Chondrocyte (in vitro differentiated cells): ENCODE measurements around the gene OR2AK2. TPM values are rescaled to one million over a fixed set of nuclear protein-coding genes. Genes with fewer than 3 reads are reported as not detected.

Source experiments
- DNase-seq: peaks from one replicate; pipeline ENCODE4 v3.0.0; 2021; ENCODE audit warnings: mixed read lengths, low spot score
- H3K27ac Mint-ChIP-seq: one replicate; pipeline ENCODE4 v1.8.0; 2021; ENCODE audit warnings: mild to moderate bottlenecking, moderate library complexity, mixed read lengths; ENCODE audit not compliant: unreplicated experiment
- H3K27me3 Mint-ChIP-seq: 2 replicates; pipeline ENCODE4 v1.8.0; 2021; ENCODE audit warnings: low read depth, mixed read lengths
- H3K36me3 Mint-ChIP-seq: 2 replicates; pipeline ENCODE4 v1.8.0; 2021; ENCODE audit warnings: low read depth, mixed read lengths
- H3K4me1 Mint-ChIP-seq: 2 replicates; pipeline ENCODE4 v1.8.0; 2021; ENCODE audit warnings: low read depth, mild to moderate bottlenecking, mixed read lengths
- H3K4me3 Mint-ChIP-seq: one replicate; pipeline ENCODE4 v1.8.0; 2021; ENCODE audit warnings: mild to moderate bottlenecking, moderate library complexity, mixed read lengths; ENCODE audit not compliant: unreplicated experiment
- H3K9me3 Mint-ChIP-seq: 2 replicates; pipeline ENCODE4 v1.8.0; 2021; ENCODE audit warnings: low read depth, mixed read lengths
- total RNA-seq: library from RNA; stranded (reverse); gene quantifications from 3 replicates; pipeline ENCODE4 v1.2.1, GENCODE V29; 2021
- TF ChIP-seq, protein P1 (sequence below): fragments of 200-600 bp; sonication (generic); IDR thresholded peaks from 2 replicates; pipeline ENCODE4 v1.5.0; 2021; ENCODE audit warnings: antibody characterized with exemption, mild to moderate bottlenecking, moderate library complexity

The OR2AK2 gene
- total RNA-seq, 1 donor from 2014 or later = not detected

DNA sequence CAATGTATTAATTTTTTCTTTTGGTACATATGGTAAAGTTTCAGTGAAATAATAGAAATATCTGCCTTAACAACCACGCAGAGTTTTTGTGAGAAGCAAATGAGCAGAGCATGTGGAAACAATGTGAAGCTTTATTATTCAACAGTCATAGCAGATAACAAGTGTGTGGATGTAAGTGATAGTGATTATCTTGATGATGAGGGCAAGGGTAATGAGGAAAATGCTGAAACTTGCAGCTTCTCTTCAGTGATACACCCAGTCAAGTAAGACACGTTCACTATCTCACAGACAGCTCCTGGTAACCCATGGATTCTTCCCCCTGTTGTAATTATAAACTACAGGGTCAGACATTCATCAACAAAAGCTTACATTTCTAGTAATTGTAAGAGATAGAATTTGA lies 33.8 kb downstream of the OR2AK2 start:
- Mint-ChIP-seq H3K27ac (no peak overlapping the region), H3K4me3 (no peak overlapping the region), H3K27me3 (no peaks in the 10 kb centered on the region), H3K36me3 (no peaks in the 10 kb centered on the region), H3K4me1 (no peaks in the 10 kb centered on the region), H3K9me3 (peaks cover 43% of the 10 kb centered on the region)
- TF ChIP-seq, protein P1, sequence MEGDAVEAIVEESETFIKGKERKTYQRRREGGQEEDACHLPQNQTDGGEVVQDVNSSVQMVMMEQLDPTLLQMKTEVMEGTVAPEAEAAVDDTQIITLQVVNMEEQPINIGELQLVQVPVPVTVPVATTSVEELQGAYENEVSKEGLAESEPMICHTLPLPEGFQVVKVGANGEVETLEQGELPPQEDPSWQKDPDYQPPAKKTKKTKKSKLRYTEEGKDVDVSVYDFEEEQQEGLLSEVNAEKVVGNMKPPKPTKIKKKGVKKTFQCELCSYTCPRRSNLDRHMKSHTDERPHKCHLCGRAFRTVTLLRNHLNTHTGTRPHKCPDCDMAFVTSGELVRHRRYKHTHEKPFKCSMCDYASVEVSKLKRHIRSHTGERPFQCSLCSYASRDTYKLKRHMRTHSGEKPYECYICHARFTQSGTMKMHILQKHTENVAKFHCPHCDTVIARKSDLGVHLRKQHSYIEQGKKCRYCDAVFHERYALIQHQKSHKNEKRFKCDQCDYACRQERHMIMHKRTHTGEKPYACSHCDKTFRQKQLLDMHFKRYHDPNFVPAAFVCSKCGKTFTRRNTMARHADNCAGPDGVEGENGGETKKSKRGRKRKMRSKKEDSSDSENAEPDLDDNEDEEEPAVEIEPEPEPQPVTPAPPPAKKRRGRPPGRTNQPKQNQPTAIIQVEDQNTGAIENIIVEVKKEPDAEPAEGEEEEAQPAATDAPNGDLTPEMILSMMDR = no peak
- DNase-seq = no peak

DNA sequence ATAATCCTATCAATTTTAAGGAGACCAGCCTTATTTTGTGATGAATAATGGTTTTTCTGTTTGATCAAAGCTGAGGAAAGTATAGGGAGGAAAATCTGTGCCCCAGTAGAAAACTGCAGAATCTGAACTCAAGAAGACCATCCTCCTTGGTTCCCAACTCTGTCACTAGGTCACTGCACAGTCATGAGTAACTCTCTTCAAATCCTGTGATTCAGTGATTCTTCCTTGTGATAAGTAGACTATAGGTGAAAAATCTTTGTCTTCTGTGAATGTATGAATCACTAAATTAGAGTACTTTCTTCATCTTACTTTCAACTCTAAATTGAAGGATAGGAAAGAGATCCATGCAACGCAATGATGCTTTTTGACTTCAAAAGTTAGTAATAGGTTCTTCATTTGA lies 35.1 kb downstream of the OR2AK2 start:
- H3K9me3 Mint-ChIP-seq = peaks cover 40% of the 10 kb centered on the region
- H3K27ac Mint-ChIP-seq = no peak overlapping the region
- no peak for DNase-seq
- no peaks in the 10 kb centered on the region for H3K27me3 Mint-ChIP-seq
- no peaks in the 10 kb centered on the region for H3K36me3 Mint-ChIP-seq
- no peaks in the 10 kb centered on the region for H3K4me1 Mint-ChIP-seq
- TF ChIP-seq, protein P1 = no peak
- H3K4me3 Mint-ChIP-seq = no peak overlapping the region

DNA sequence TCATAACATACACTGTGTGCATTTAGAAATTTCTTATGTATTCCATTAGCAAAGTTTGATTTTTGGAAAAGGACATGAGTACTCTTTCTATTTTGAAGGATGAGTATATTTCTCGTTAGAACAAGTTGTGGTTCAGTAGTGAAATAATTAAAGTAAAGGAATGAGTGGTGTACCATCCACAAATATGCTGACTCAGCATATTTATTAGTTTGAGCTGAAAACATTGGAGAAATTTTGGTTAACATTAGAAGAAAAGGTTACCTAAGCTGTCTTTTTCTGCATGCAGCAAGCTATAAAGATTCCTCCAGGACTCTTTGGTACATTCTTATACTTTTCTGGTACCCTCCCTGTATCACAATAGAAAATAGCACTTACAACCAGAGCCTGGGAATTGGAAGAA lies 42.7 kb downstream of the OR2AK2 start:
- Mint-ChIP-seq H3K4me3 (no peak overlapping the region), H3K27ac (no peak overlapping the region), H3K27me3 (no peaks in the 10 kb centered on the region), H3K36me3 (peaks cover 5% of the 10 kb centered on the region), H3K9me3 (peaks cover 71% of the 10 kb centered on the region), H3K4me1 (no peaks in the 10 kb centered on the region)
- TF ChIP-seq, protein P1 = no peak
- no peak for DNase-seq

DNA sequence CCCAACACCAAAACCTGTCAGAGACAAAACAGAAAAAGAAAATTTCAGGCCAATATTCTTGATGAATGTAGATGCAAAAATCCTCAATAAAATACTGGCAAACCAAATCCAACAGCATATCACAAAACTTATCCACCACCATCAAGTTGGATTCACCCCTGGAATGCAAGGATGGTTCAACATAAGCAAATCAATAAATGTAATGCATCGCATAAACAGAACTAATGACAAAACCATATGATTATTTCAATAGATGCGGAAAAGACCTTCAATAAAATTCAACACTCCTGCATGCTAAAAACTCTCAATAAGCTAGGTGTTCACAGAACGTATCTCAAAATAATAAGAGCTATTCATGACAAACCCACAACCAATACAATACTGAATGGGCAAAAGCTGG lies 44.6 kb downstream of the OR2AK2 start:
- Mint-ChIP-seq H3K9me3 (peaks cover 71% of the 10 kb centered on the region), H3K4me1 (no peaks in the 10 kb centered on the region), H3K4me3 (no peak overlapping the region), H3K27me3 (no peaks in the 10 kb centered on the region), H3K36me3 (peaks cover 5% of the 10 kb centered on the region), H3K27ac (no peak overlapping the region)
- no peak for DNase-seq
- TF ChIP-seq, protein P1 = no peak

DNA sequence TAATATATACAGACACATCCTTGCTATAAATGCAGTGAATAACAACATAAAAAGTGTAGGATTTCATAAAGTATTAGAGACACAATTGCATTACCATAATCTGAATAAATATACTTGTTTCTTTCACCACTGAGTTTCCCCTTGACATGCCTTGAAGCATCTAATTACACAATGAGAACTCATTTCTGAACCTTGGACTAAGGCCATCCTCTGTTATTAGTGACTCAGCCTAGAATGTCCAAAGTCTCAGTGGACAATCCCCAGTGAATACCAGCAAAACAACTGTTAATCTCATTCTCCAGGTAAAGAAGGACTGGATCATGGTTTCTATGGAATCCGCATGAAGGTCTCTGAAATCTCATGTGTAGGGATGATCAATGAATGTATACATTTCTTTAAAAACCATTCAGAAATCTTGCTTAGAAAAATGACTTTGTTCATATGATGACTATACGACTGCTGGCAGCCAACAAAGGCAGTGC lies 48.2 kb downstream of the OR2AK2 start, which contains the start of gene OR2L5:
TSS of gene OR2L5 (plus strand) at position 432 of the 482 bp plus-strand sequence. CDS start 8,288 bp downstream, outside the sequence.
- Mint-ChIP-seq H3K36me3 (peaks cover 5% of the 10 kb centered on the region), H3K27me3 (no peaks in the 10 kb centered on the region), H3K4me1 (no peaks in the 10 kb centered on the region), H3K9me3 (peaks cover 71% of the 10 kb centered on the region), H3K4me3 (no peak within 1 kb of the TSS), H3K27ac (no peak within 1 kb of the TSS)
- TF ChIP-seq, protein P1 = no peak
- DNase-seq = no peak
